SW 1271 (cell line): ENCODE data around the gene TNFRSF14.
"Not testable (repeated sequence)": the region's sequence is repeated elsewhere in the genome, so short reads cannot be mapped to it uniquely, and the experiment has no call there.

Experiments used
- DNase-seq, 2 experiments: peaks; one replicate each; lab custom pipeline; 2025; lab: John Stamatoyannopoulos, UW

The TNFRSF14 gene

GRCh38 chr1:2569060-2569459, 12.9 kb downstream of the TNFRSF14 start:
- no peak for DNase-seq

GRCh38 chr1:2569703-2570102, 13.5 kb downstream of the TNFRSF14 start:
- DNase-seq, result not testable (repeated sequence)

- no peak for DNase-seq
These were observed 14.2 kb downstream of the TNFRSF14 start for GRCh38 chr1:2570332-2570731.

- DNase-seq, result no peak
These were observed 15.2 kb downstream of the TNFRSF14 start for GRCh38 chr1:2571348-2571747.

- no peak for DNase-seq
These were observed 17.2 kb downstream of the TNFRSF14 start for GRCh38 chr1:2573250-2573920.

- no peak for DNase-seq
These were observed 18.2 kb downstream of the TNFRSF14 start for GRCh38 chr1:2574350-2574749.

GRCh38 chr1:2575801-2576663, 19.9 kb downstream of the TNFRSF14 start:
- DNase-seq, result no peak

GRCh38 chr1:2577565-2578075, 21.4 kb downstream of the TNFRSF14 start:
- DNase-seq, result not testable (repeated sequence)

- DNase-seq, result no peak
These were observed 22.6 kb downstream of the TNFRSF14 start for GRCh38 chr1:2578758-2579118.

- no peak for DNase-seq
These were observed 24.5 kb downstream of the TNFRSF14 start for GRCh38 chr1:2580691-2581090.

- no peak for DNase-seq
These were observed 26.2 kb downstream of the TNFRSF14 start for GRCh38 chr1:2582391-2582790.

GRCh38 chr1:2583331-2583791, 27.2 kb downstream of the TNFRSF14 start:
- DNase-seq, result no peak

- no peak for DNase-seq
These were observed 27.7 kb downstream of the TNFRSF14 start for GRCh38 chr1:2583871-2584351.

- no peak for DNase-seq
These were observed 28.6 kb downstream of the TNFRSF14 start for GRCh38 chr1:2584686-2585317.

- peak in 1 of 2 experiments; percentile 21 for DNase-seq
These were observed 29.3 kb downstream of the TNFRSF14 start for GRCh38 chr1:2585318-2586092.

GRCh38 chr1:2586154-2587070, 30.2 kb downstream of the TNFRSF14 start, which contains the start of gene PRXL2B:
Gene PRXL2B, plus strand, starts transcription at chr1:2586777. Its CDS starts 109 bp downstream, at chr1:2586886.
- peak; percentile 67 to 89 for DNase-seq

- DNase-seq, result no peak
These were observed 31.1 kb downstream of the TNFRSF14 start for GRCh38 chr1:2587071-2587859.

- DNase-seq, result no peak
These were observed 31.8 kb downstream of the TNFRSF14 start for GRCh38 chr1:2587860-2588571.
